ENCODE results near the gene LIMK1.

LIMK1 gene

DNA sequence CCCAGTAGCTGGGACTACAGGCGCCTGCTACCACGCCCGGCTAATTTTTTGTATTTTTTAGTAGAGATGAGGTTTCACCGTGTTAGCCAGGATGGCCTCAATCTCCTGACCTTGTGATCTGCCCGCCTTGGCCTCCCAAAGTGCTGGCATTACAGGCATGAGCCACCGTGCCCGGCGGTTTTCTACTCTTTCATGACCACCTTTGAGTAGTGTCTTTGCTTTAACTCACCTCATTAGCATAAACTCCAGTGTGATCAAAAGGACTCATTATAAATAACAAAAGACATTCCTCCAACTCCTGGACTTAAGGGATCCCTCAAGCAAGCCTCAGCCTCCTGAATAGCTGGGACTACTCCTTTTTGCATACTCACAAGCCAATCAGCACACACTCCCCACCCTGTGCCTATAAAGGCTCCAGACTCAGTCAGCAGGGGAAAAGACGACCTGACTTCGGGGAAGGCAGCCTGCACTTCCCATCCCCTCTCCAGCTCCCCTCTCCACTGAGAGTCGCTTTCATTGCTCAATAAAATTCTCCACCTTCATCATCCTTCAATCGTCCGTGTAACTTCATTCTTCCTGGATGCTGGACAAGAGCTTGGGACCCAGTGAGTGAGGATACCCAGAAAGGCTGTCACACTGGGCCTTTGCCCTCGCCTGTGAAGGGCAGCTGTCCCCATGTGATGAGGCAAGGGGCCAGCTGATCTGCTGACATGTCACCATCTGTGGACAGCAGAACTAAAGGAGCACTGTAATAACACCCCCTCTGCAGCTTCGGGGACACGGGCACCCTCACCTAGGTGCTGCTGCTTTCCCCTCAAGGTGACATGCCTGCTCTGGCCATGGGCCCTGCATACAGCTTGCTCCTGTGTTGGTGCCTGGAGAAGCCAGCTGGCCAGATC, 55.6 kb downstream of the LIMK1 start:
- H3K27me3 ChIP-seq (ENCODE audit: insufficient read depth, low read length, poor library complexity): no peaks in the 10 kb centered on the region
- peaks cover under 1% of the 10 kb centered on the region for H3K9me3 ChIP-seq (ENCODE audit: insufficient read depth, low read length, severe bottlenecking)
- H4K20me1 ChIP-seq (ENCODE audit: insufficient read depth, low read length): no peaks in the 10 kb centered on the region
- no peak for TF ChIP-seq EZH2 (IDR thresholded peaks at IDR 0.05; ENCODE audit: borderline replicate concordance, low read depth, low read length, severe bottlenecking)
- TF ChIP-seq, protein P1, sequence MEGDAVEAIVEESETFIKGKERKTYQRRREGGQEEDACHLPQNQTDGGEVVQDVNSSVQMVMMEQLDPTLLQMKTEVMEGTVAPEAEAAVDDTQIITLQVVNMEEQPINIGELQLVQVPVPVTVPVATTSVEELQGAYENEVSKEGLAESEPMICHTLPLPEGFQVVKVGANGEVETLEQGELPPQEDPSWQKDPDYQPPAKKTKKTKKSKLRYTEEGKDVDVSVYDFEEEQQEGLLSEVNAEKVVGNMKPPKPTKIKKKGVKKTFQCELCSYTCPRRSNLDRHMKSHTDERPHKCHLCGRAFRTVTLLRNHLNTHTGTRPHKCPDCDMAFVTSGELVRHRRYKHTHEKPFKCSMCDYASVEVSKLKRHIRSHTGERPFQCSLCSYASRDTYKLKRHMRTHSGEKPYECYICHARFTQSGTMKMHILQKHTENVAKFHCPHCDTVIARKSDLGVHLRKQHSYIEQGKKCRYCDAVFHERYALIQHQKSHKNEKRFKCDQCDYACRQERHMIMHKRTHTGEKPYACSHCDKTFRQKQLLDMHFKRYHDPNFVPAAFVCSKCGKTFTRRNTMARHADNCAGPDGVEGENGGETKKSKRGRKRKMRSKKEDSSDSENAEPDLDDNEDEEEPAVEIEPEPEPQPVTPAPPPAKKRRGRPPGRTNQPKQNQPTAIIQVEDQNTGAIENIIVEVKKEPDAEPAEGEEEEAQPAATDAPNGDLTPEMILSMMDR (IDR thresholded peaks at IDR 0.05; ENCODE audit: borderline replicate concordance, extremely low read depth, low read length, poor library complexity, severe bottlenecking): no peak
- no peak overlapping the region for H3K27ac ChIP-seq (ENCODE audit: low read length)
- H3K4me1 ChIP-seq (ENCODE audit: insufficient read depth, low read length): peaks cover 7% of the 10 kb centered on the region
- H3K79me2 ChIP-seq (ENCODE audit: insufficient read depth, low read length): no peaks in the 10 kb centered on the region
- H3K4me2 ChIP-seq (ENCODE audit: insufficient read depth, low read length): no peak overlapping the region
- no peak overlapping the region for H3K4me3 ChIP-seq (ENCODE audit: low read depth in 1 of 2, low read length in 2 of 2)
- ATAC-seq (ENCODE audit: insufficient read depth, low read depth) (no peak), DNase-seq (no peak)
- H3K9ac ChIP-seq (ENCODE audit: low read depth, low read length): no peak overlapping the region
- H2AFZ ChIP-seq (ENCODE audit: low read depth, low read length): no peak overlapping the region
- H3K36me3 ChIP-seq (ENCODE audit: insufficient read depth, low read length): no peaks in the 10 kb centered on the region

DNA sequence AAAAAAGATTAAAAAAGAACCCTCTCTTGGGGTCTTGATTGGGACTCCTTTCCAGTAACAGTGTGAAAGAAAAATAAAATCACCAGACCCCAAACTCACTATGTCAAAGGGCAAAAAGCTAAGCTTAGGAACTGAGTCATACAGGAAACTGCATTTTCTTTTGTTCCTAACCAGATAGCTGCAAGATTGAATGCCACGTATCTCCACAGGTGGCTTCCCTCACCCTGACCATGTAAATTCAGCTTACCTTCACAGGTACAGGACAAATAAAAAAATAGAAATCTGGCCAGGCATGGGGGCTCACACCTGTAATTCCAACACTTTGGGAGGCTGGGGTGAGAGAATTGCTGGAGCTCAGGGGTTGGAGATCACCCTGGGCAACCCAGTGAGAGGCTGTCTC, 58.1 kb downstream of the LIMK1 start:
- H3K9ac ChIP-seq (ENCODE audit: low read depth, low read length): no peak overlapping the region
- H3K4me3 ChIP-seq (ENCODE audit: low read depth in 1 of 2, low read length in 2 of 2): no peak overlapping the region
- no peak overlapping the region for H2AFZ ChIP-seq (ENCODE audit: low read depth, low read length)
- no peaks in the 10 kb centered on the region for H3K36me3 ChIP-seq (ENCODE audit: insufficient read depth, low read length)
- H3K79me2 ChIP-seq (ENCODE audit: insufficient read depth, low read length): no peaks in the 10 kb centered on the region
- H3K4me2 ChIP-seq (ENCODE audit: insufficient read depth, low read length): no peak overlapping the region
- H3K27me3 ChIP-seq (ENCODE audit: insufficient read depth, low read length, poor library complexity): no peaks in the 10 kb centered on the region
- ATAC-seq (ENCODE audit: insufficient read depth, low read depth) (no peak), DNase-seq (no peak)
- no peaks in the 10 kb centered on the region for H4K20me1 ChIP-seq (ENCODE audit: insufficient read depth, low read length)
- TF ChIP-seq EZH2 (IDR thresholded peaks at IDR 0.05; ENCODE audit: borderline replicate concordance, low read depth, low read length, severe bottlenecking): no peak
- TF ChIP-seq, protein P1 (IDR thresholded peaks at IDR 0.05; ENCODE audit: borderline replicate concordance, extremely low read depth, low read length, poor library complexity, severe bottlenecking): no peak
- no peak overlapping the region for H3K27ac ChIP-seq (ENCODE audit: low read length)
- H3K9me3 ChIP-seq (ENCODE audit: insufficient read depth, low read length, severe bottlenecking): peaks cover 8% of the 10 kb centered on the region
- H3K4me1 ChIP-seq (ENCODE audit: insufficient read depth, low read length): no peaks in the 10 kb centered on the region

DNA sequence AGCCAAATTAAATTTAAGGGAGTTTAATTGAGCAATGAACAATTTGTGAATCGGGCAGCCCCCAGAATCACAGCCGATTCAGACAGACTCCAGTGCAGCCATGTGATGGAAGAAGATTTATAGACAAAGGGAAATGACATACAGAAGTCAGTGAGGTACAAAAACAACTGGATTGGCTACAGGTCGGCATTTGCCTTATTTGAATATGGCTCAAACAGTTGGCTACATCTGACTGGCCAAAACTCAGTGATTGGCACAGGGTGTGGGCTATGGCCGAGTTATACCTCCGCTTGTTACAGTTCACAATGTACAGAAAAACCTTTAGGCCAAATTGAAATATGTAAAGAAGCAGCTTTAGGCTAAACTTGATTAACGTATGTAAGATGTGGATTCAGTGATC, 59.8 kb downstream of the LIMK1 start:
- H3K4me2 ChIP-seq (ENCODE audit: insufficient read depth, low read length): no peak overlapping the region
- H3K79me2 ChIP-seq (ENCODE audit: insufficient read depth, low read length): no peaks in the 10 kb centered on the region
- H3K4me1 ChIP-seq (ENCODE audit: insufficient read depth, low read length): no peaks in the 10 kb centered on the region
- no peaks in the 10 kb centered on the region for H3K27me3 ChIP-seq (ENCODE audit: insufficient read depth, low read length, poor library complexity)
- H3K27ac ChIP-seq (ENCODE audit: low read length): no peak overlapping the region
- no peak for ATAC-seq (ENCODE audit: insufficient read depth, low read depth)
- DNase-seq: no peak
- no peaks in the 10 kb centered on the region for H3K36me3 ChIP-seq (ENCODE audit: insufficient read depth, low read length)
- TF ChIP-seq EZH2 (IDR thresholded peaks at IDR 0.05; ENCODE audit: borderline replicate concordance, low read depth, low read length, severe bottlenecking): no peak
- TF ChIP-seq, protein P1 (IDR thresholded peaks at IDR 0.05; ENCODE audit: borderline replicate concordance, extremely low read depth, low read length, poor library complexity, severe bottlenecking): no peak
- no peaks in the 10 kb centered on the region for H4K20me1 ChIP-seq (ENCODE audit: insufficient read depth, low read length)
- H3K9ac ChIP-seq (ENCODE audit: low read depth, low read length): no peak overlapping the region
- peaks cover 8% of the 10 kb centered on the region for H3K9me3 ChIP-seq (ENCODE audit: insufficient read depth, low read length, severe bottlenecking)
- no peak overlapping the region for H2AFZ ChIP-seq (ENCODE audit: low read depth, low read length)
- no peak overlapping the region for H3K4me3 ChIP-seq (ENCODE audit: low read depth in 1 of 2, low read length in 2 of 2)

All from DND-41 (cell line).